ENCODE results near the gene FREM2. TPM values are rescaled to one million over a fixed set of nuclear protein-coding genes. Genes with fewer than 3 reads are reported as not detected.

The FREM2 gene
- total RNA-seq, 4 donors from 2014 or later = 0.28 to 2.8 (median 1.6) TPM

DNA sequence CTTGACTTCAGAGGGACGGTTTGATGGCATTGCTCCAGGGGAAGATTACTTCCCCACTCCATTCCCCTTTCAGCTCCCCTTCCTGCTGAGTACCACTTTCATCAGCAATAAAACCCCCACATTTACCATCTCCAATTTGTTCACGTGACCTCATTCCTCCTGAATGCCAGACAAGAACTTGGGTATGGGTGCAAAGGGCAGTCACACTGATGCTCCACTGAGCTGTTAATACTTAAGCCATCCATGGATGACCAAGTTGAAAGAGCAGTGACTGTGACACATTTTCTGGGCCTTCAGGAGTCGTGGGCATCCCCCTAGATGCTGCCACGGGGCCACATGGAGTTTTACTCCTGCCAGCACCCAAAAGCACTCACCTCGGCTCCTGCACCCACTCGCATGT is 210.6 kb downstream of the FREM2 start:
- DNase-seq (ENCODE audit: low spot score) = no peak
- ATAC-seq (ENCODE audit: low FRiP score) = no peak
- TF ChIP-seq, protein P1, sequence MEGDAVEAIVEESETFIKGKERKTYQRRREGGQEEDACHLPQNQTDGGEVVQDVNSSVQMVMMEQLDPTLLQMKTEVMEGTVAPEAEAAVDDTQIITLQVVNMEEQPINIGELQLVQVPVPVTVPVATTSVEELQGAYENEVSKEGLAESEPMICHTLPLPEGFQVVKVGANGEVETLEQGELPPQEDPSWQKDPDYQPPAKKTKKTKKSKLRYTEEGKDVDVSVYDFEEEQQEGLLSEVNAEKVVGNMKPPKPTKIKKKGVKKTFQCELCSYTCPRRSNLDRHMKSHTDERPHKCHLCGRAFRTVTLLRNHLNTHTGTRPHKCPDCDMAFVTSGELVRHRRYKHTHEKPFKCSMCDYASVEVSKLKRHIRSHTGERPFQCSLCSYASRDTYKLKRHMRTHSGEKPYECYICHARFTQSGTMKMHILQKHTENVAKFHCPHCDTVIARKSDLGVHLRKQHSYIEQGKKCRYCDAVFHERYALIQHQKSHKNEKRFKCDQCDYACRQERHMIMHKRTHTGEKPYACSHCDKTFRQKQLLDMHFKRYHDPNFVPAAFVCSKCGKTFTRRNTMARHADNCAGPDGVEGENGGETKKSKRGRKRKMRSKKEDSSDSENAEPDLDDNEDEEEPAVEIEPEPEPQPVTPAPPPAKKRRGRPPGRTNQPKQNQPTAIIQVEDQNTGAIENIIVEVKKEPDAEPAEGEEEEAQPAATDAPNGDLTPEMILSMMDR (IDR thresholded peaks at IDR 0.05) = no peak

DNA sequence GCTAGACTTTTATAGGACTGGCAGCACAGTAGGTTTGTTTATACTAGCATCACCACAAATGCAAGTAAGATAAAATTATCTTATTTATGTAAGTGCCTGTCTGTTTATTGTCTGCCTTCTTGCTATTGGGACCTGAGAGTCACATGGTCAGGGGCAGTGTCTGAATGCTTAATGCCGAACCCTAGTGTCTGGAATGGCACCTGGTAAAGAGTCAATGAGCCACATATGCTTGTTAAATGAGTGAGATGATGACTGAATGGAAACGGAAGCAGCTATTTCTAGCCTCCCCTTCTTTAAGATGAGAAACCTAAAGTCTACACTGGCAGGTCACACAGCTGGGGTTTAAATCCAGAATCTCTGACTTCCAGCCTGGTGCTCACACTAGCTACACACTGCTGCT is 211.6 kb downstream of the FREM2 start:
- TF ChIP-seq, protein P1 (IDR thresholded peaks at IDR 0.05) = no peak
- DNase-seq (ENCODE audit: low spot score) (no peak), ATAC-seq (ENCODE audit: low FRiP score) (no peak)

GRCh38 chr13:38899571-38899970 is 212.7 kb downstream of the FREM2 start:
- TF ChIP-seq, protein P1 (IDR thresholded peaks at IDR 0.05) = no peak
- ATAC-seq (ENCODE audit: low FRiP score) (no peak), DNase-seq (ENCODE audit: low spot score) (no peak)

DNA sequence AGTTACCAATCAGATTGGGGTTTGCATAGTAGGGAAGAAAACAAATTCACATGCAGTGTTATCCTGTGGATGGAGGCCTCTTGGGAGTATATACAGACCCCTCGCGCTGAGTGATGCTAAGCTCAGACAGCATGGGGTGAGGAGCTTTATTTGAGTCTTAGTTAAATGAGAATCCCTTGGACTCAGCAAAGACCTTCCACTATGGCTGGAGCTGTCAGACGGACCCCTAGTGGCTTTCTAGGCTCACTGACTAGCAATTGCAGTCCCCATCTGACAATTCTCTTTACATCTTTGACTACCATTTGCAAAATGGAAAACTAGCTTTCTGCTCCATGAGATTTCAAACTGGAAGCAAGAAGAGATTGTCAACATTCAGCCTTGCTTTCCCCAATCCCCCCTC is 213.3 kb downstream of the FREM2 start:
- ATAC-seq (ENCODE audit: low FRiP score) (no peak), DNase-seq (ENCODE audit: low spot score) (no peak)
- TF ChIP-seq, protein P1 (IDR thresholded peaks at IDR 0.05) = no peak

- ATAC-seq (ENCODE audit: low FRiP score) = no peak
- no peak for DNase-seq (ENCODE audit: low spot score)
- TF ChIP-seq, protein P1 (IDR thresholded peaks at IDR 0.05) = no peak
These were observed 215.7 kb downstream of the FREM2 start for GRCh38 chr13:38902551-38902950.

DNA sequence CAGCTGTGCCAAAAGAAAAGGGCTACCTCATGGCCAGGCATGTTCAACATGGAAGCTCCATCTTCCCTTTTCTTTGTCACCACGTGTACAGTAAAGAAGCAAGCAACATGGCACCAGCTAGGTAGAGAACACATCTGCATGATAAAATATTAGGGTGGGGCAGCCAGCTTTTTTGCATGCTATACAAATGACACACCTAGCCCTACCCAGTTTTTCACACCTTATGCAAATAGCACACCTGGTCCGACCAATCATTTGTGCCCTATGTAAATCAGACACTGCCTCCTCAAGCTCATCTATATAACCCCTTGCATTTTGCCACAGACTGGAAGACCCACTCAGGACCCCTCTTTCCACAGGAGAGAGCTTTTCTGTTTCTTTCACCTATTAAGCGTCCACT is 218.2 kb downstream of the FREM2 start:
- ATAC-seq (ENCODE audit: low FRiP score) (no peak), DNase-seq (ENCODE audit: low spot score) (no peak)
- TF ChIP-seq, protein P1 (IDR thresholded peaks at IDR 0.05) = no peak

DNA sequence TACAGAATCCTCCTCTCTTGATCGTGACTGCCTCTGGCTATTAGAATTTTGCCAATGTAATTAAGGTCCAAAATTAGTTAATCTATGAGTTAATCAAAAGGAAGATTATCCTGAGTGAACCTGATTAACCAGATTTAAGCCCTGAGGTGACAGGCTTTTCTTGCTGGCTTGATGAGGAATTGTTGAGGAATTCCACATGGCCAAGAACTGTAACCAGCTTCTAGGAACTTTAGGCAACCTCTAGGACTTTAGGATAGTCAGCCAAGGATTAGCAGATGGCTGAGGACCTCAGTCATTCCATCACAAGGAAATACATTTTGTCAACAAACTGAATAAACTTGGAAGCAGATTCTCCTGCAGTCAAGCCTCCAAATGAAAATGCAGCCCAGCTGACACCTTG is 219.0 kb downstream of the FREM2 start:
- DNase-seq (ENCODE audit: low spot score) (no peak), ATAC-seq (ENCODE audit: low FRiP score) (no peak)
- TF ChIP-seq, protein P1 (IDR thresholded peaks at IDR 0.05) = no peak

Measured in omental fat pad (tissue), 4 donors.